Panc1 (cell line): Measurements from ENCODE around the gene TRIM41.

Experiments used
- CTCF ChIP-seq: fragments of 450-650 bp; IDR thresholded peaks from 2 replicates; pipeline ENCODE4 v1.5.1; 2017; ENCODE audit warnings: mild to moderate bottlenecking
- POLR2AphosphoS5 ChIP-seq: IDR thresholded peaks from 2 replicates; pipeline ENCODE4 v1.6.1; 2012; ENCODE audit warnings: mild to moderate bottlenecking, low read depth, low read length, moderate library complexity

- TF ChIP-seq POLR2AphosphoS5 (no peak), CTCF (no peak)
These were observed 28.4 kb upstream of the TRIM41 start for GRCh38 chr5:181194489-181195248.
